ENCODE results near the gene EXOC3. TPM values are rescaled to one million over a fixed set of nuclear protein-coding genes. Genes with fewer than 3 reads are reported as not detected.

The EXOC3 gene
- total RNA-seq, 1 experiment from 2014 or later = 155 TPM

DNA sequence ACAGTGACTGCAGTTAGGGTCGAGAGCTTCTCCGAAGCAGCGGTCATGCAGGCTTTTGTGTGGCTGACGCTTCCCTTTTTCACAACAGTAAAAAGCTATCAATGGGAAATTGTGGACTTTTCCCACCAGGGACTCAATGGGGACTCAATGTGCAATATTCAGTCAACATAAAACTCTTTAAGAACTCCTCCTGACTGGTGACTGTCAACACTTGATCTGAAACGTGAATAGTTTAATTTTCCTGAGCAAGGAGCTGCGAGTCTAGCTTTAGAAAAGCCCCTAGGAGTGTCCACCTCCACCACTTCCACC is 28.7 kb downstream of the EXOC3 start:
- DNase-seq = no peak
- Histone ChIP-seq H4K20me1 (ENCODE audit: insufficient read depth) (peaks cover 21% of the 10 kb centered on the region), H3K4me1 (replicated peaks; ENCODE audit: insufficient read depth) (peaks cover 19% of the 10 kb centered on the region), H3K9me2 (ENCODE audit: insufficient read depth) (no peaks in the 10 kb centered on the region), H3K27ac (no peak overlapping the region), H3F3A (ENCODE audit: insufficient read depth, low read depth) (peaks cover 6% of the 10 kb centered on the region), H2AFZ (no peak overlapping the region), H3K27me3 (ENCODE audit: insufficient read depth, low read depth) (no peaks in the 10 kb centered on the region), H3K79me2 (ENCODE audit: low read depth) (peaks cover 23% of the 10 kb centered on the region), H3K4me2 (peak overlapping the region; percentile 90), H3K36me3 (ENCODE audit: low read depth) (no peaks in the 10 kb centered on the region), H3K4me3 (peak overlapping the region; percentile 67), H3K9me3 (ENCODE audit: insufficient read depth, low read depth) (no peaks in the 10 kb centered on the region)
- TF ChIP-seq EZH2 (IDR thresholded peaks at IDR 0.05; ENCODE audit: low read depth) = no peak
- TF ChIP-seq, protein P1, sequence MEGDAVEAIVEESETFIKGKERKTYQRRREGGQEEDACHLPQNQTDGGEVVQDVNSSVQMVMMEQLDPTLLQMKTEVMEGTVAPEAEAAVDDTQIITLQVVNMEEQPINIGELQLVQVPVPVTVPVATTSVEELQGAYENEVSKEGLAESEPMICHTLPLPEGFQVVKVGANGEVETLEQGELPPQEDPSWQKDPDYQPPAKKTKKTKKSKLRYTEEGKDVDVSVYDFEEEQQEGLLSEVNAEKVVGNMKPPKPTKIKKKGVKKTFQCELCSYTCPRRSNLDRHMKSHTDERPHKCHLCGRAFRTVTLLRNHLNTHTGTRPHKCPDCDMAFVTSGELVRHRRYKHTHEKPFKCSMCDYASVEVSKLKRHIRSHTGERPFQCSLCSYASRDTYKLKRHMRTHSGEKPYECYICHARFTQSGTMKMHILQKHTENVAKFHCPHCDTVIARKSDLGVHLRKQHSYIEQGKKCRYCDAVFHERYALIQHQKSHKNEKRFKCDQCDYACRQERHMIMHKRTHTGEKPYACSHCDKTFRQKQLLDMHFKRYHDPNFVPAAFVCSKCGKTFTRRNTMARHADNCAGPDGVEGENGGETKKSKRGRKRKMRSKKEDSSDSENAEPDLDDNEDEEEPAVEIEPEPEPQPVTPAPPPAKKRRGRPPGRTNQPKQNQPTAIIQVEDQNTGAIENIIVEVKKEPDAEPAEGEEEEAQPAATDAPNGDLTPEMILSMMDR (conservative IDR thresholded peaks at IDR 0.05) = no peak
- ChIA-PET CTCF (interaction anchor here (0.6 to 0.7 kb wide), 3 partner anchors 25 to 695 kb away, joined by 4 to 12 read pairs (median 10); no protein-coding TSS in a partner anchor), POLR2A (ENCODE audit: unreplicated experiment) (interaction anchor here (0.6 to 0.8 kb wide), 3 partner anchors 25 to 201 kb away, joined by 3 to 8 read pairs (median 3); no protein-coding TSS in a partner anchor)
- no TSS peak for BruUV-seq (replicated peaks)
- intact Hi-C loops (cut with micrococcal nuclease; ENCODE audit: unreplicated experiment) = loop anchor here (2.0 to 5.0 kb wide), 2 partner anchors 141 to 201 kb away; partner anchors contain the start of gene CEP72

DNA sequence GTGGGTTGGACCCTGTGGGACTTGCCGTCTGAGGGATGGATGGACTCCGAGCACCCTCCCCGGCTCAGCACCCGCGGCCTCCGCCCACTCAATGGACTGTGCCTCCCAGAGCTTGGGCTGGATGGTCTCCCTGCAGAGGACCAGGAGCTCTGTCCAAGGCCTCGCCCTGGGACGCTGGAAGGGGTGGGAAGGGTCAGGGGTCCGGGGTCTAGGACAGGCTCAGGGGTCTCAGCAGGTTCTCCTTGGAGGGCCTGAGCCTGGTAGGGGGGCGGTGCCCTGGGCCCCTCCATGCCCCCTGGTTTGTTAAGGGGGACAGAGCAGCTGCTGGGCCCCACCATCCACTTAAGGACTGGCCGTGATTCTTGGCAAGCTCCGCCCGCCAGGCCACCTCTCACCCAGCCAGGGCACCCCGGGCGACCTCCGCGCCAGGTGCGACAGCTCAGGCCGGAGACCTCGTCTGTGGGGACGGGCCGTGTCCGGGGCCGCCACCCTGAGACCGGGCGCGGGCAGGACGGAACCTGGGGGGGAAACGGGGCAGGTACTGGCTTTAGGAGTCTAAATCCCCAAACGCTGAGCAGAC is 29.2 kb downstream of the EXOC3 start:
- H3K27me3 ChIP-seq (ENCODE audit: insufficient read depth, low read depth) = no peaks in the 10 kb centered on the region
- no peaks in the 10 kb centered on the region for H3K9me3 ChIP-seq (ENCODE audit: insufficient read depth, low read depth)
- ChIA-PET CTCF (interaction anchor here (0.6 to 0.7 kb wide), 3 partner anchors 25 to 695 kb away, joined by 4 to 12 read pairs (median 10); no protein-coding TSS in a partner anchor), POLR2A (ENCODE audit: unreplicated experiment) (interaction anchor here (0.6 to 0.8 kb wide), 3 partner anchors 26 to 201 kb away, joined by 3 to 8 read pairs (median 3); no protein-coding TSS in a partner anchor)
- intact Hi-C loops (cut with micrococcal nuclease; ENCODE audit: unreplicated experiment) = loop anchor here (2.0 to 5.0 kb wide), 2 partner anchors 141 to 200 kb away; partner anchors contain the start of gene CEP72
- H3K4me3 ChIP-seq = peak overlapping the region; percentile 67
- no peaks in the 10 kb centered on the region for H3K9me2 ChIP-seq (ENCODE audit: insufficient read depth)
- H3K36me3 ChIP-seq (ENCODE audit: low read depth) = no peaks in the 10 kb centered on the region
- H3K79me2 ChIP-seq (ENCODE audit: low read depth) = peaks cover 23% of the 10 kb centered on the region
- peaks cover 19% of the 10 kb centered on the region for H3K4me1 ChIP-seq (replicated peaks; ENCODE audit: insufficient read depth)
- H2AFZ ChIP-seq = peak overlapping the region; percentile 100
- H3K4me2 ChIP-seq = peak overlapping the region; percentile 90
- no TSS peak for BruUV-seq (replicated peaks)
- peak in 1 of 2 experiments; percentile 67 for DNase-seq
- no peak for TF ChIP-seq EZH2 (IDR thresholded peaks at IDR 0.05; ENCODE audit: low read depth)
- TF ChIP-seq, protein P1 (conservative IDR thresholded peaks at IDR 0.05) = no peak
- H3F3A ChIP-seq (ENCODE audit: insufficient read depth, low read depth) = peaks cover 6% of the 10 kb centered on the region
- H4K20me1 ChIP-seq (ENCODE audit: insufficient read depth) = peaks cover 25% of the 10 kb centered on the region
- H3K27ac ChIP-seq = peak overlapping the region; percentile 59

DNA sequence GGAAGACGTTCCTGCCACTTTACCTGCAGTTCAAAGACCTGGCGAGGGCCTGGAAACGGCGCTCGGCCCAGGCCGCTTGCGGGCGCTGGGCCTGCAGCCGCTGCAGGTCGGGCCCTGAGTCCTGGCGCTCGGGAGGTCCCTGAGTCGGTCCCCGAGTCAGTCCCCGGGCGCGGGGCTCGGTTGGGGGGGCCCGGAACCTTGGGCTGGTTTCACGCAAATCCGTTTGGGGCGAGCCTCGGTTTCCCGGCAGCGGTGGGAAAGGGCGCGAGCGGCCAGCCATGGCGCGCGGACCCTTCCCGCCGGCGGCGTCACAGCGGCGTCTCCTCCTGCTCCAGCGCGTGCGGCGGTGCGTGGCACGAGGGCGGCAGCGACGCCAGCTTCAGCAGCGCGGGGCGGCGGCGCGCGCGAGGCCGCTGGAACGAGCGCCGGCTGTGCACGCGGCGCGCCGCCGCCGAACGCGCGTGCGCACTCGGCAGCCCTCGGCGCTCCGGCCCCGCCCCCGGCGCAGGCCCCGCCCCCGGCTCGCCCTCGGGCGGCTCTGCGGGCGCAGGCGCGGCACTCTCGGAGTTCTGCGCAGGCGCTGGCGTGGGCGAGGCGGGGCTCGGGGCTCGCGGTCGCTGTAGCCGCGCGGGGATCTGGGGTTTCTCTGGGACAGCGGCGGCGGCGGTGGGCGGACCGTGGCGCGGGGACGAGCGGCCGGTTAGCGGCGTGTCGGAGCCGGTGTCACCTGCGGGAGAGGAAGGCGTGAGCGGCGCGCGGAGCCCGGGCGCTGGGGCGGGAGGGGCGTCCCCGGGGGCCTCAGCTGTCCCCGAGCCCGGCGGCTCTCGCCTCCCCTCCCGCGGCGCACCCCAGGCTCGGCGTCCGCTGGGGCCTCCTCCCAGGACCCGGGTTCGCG is 29.9 kb downstream of the EXOC3 start:
- Histone ChIP-seq H3K9me3 (ENCODE audit: insufficient read depth, low read depth) (no peaks in the 10 kb centered on the region), H3K4me1 (replicated peaks; ENCODE audit: insufficient read depth) (peaks cover 19% of the 10 kb centered on the region), H3K79me2 (ENCODE audit: low read depth) (peaks cover 23% of the 10 kb centered on the region), H3K9me2 (ENCODE audit: insufficient read depth) (no peaks in the 10 kb centered on the region), H3K27ac (peak overlapping the region; percentile 59), H3K4me2 (peak overlapping the region; percentile 90), H2AFZ (peak overlapping the region; percentile 100), H3F3A (ENCODE audit: insufficient read depth, low read depth) (peaks cover 6% of the 10 kb centered on the region), H3K27me3 (ENCODE audit: insufficient read depth, low read depth) (no peaks in the 10 kb centered on the region), H4K20me1 (ENCODE audit: insufficient read depth) (peaks cover 25% of the 10 kb centered on the region), H3K4me3 (peak overlapping the region; percentile 67), H3K36me3 (ENCODE audit: low read depth) (no peaks in the 10 kb centered on the region)
- POLR2A ChIA-PET (ENCODE audit: unreplicated experiment) = no interaction called here
- TF ChIP-seq, protein P1 (conservative IDR thresholded peaks at IDR 0.05) = no peak
- no peak for TF ChIP-seq EZH2 (IDR thresholded peaks at IDR 0.05; ENCODE audit: low read depth)
- BruUV-seq (replicated peaks) = TSS peak; percentile 64
- CTCF ChIA-PET = interaction anchor here (0.7 kb wide), 1 partner anchor 26 kb away, joined by 4 read pairs; no protein-coding TSS in a partner anchor
- DNase-seq = peak; percentile 65 to 99
- intact Hi-C loops (cut with micrococcal nuclease; ENCODE audit: unreplicated experiment) = loop anchor here (2.0 to 5.0 kb wide), 2 partner anchors 140 to 199 kb away; partner anchors contain the start of gene CEP72

Data from PC-9 (cell line).